ENCODE data around the gene MXD3.

DNA sequence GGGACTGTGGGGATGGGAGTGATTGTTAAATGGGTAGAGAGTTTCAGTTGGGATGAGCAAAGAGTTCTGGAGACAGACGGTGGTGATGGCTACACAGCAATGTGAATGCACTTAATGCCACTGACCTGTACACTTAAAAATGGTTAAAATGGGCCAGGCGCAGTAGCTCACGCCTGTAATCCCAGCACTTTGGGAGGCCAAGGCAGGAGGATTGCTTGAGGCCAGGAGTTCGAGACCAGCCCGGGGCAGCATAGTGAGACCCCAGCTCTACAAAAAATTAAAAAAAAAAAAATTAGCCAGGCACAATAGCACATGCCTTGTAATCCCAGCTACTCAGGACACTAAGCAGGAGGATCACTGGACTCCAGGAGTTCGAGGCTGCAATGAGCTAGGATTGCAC, 32.1 kb upstream of the MXD3 start:
- TF ChIP-seq, protein P1, sequence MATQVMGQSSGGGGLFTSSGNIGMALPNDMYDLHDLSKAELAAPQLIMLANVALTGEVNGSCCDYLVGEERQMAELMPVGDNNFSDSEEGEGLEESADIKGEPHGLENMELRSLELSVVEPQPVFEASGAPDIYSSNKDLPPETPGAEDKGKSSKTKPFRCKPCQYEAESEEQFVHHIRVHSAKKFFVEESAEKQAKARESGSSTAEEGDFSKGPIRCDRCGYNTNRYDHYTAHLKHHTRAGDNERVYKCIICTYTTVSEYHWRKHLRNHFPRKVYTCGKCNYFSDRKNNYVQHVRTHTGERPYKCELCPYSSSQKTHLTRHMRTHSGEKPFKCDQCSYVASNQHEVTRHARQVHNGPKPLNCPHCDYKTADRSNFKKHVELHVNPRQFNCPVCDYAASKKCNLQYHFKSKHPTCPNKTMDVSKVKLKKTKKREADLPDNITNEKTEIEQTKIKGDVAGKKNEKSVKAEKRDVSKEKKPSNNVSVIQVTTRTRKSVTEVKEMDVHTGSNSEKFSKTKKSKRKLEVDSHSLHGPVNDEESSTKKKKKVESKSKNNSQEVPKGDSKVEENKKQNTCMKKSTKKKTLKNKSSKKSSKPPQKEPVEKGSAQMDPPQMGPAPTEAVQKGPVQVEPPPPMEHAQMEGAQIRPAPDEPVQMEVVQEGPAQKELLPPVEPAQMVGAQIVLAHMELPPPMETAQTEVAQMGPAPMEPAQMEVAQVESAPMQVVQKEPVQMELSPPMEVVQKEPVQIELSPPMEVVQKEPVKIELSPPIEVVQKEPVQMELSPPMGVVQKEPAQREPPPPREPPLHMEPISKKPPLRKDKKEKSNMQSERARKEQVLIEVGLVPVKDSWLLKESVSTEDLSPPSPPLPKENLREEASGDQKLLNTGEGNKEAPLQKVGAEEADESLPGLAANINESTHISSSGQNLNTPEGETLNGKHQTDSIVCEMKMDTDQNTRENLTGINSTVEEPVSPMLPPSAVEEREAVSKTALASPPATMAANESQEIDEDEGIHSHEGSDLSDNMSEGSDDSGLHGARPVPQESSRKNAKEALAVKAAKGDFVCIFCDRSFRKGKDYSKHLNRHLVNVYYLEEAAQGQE (IDR thresholded peaks at IDR 0.05): no peak
- TF ChIP-seq PHF8 (IDR thresholded peaks at IDR 0.05; ENCODE audit: borderline replicate concordance, low read depth) (no peak), JUN (IDR thresholded peaks at IDR 0.05) (no peak), EP300 (IDR thresholded peaks at IDR 0.05) (no peak), SREBF2 (IDR thresholded peaks at IDR 0.05) (no peak)
- TF ChIP-seq, protein P2, sequence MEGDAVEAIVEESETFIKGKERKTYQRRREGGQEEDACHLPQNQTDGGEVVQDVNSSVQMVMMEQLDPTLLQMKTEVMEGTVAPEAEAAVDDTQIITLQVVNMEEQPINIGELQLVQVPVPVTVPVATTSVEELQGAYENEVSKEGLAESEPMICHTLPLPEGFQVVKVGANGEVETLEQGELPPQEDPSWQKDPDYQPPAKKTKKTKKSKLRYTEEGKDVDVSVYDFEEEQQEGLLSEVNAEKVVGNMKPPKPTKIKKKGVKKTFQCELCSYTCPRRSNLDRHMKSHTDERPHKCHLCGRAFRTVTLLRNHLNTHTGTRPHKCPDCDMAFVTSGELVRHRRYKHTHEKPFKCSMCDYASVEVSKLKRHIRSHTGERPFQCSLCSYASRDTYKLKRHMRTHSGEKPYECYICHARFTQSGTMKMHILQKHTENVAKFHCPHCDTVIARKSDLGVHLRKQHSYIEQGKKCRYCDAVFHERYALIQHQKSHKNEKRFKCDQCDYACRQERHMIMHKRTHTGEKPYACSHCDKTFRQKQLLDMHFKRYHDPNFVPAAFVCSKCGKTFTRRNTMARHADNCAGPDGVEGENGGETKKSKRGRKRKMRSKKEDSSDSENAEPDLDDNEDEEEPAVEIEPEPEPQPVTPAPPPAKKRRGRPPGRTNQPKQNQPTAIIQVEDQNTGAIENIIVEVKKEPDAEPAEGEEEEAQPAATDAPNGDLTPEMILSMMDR (IDR thresholded peaks at IDR 0.05): no peak
- TF ChIP-seq, protein P3, sequence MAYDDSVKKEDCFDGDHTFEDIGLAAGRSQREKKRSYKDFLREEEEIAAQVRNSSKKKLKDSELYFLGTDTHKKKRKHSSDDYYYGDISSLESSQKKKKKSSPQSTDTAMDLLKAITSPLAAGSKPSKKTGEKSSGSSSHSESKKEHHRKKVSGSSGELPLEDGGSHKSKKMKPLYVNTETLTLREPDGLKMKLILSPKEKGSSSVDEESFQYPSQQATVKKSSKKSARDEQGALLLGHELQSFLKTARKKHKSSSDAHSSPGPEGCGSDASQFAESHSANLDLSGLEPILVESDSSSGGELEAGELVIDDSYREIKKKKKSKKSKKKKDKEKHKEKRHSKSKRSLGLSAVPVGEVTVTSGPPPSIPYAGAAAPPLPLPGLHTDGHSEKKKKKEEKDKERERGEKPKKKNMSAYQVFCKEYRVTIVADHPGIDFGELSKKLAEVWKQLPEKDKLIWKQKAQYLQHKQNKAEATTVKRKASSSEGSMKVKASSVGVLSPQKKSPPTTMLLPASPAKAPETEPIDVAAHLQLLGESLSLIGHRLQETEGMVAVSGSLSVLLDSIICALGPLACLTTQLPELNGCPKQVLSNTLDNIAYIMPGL (CRISPR knock-in tag; IDR thresholded peaks at IDR 0.05; ENCODE audit: borderline replicate concordance): no peak
- TF ChIP-seq, protein P4, sequence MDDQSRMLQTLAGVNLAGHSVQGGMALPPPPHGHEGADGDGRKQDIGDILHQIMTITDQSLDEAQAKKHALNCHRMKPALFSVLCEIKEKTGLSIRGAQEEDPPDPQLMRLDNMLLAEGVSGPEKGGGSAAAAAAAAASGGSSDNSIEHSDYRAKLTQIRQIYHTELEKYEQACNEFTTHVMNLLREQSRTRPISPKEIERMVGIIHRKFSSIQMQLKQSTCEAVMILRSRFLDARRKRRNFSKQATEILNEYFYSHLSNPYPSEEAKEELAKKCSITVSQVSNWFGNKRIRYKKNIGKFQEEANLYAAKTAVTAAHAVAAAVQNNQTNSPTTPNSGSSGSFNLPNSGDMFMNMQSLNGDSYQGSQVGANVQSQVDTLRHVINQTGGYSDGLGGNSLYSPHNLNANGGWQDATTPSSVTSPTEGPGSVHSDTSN (IDR thresholded peaks at IDR 0.05): no peak

Data from A549 (cell line).